WTC11 (cell line): ENCODE results near the gene MRGPRF. TPM values are rescaled to one million over a fixed set of nuclear protein-coding genes. Genes with fewer than 3 reads are reported as not detected.
"Not testable (repeated sequence)": the region's sequence is repeated elsewhere in the genome, so short reads cannot be mapped to it uniquely, and the experiment has no call there.

ENCODE experiments used
- ATAC-seq: fragments of 200-7000 bp; cut with Tn5 transposase; 2 replicates; pipeline ENCODE4 v1.10.0; 2021; ENCODE audit warnings: mild to moderate bottlenecking, moderate library complexity
- CTCF ChIA-PET: fragments of 300-600 bp; sonication (Branson Sonifier 250); formaldehyde crosslinking; loops from one replicate; lab custom pipeline; 2021; ENCODE audit warnings: antibody characterized with exemption; lab: Charles Lee
- POLR2A ChIA-PET: fragments of 350-600 bp; sonication (Branson Sonifier 250); formaldehyde crosslinking; loops from one replicate; lab custom pipeline; 2021; ENCODE audit warnings: antibody characterized with exemption; lab: Charles Lee
- DNase-seq: peaks from one replicate; pipeline ENCODE4 v3.0.0; 2021; ENCODE audit warnings: low spot score
- H3K27ac Mint-ChIP-seq: 2 replicates; pipeline ENCODE4 v1.8.0; 2021; ENCODE audit warnings: mixed read lengths
- H3K27me3 Mint-ChIP-seq: 2 replicates; pipeline ENCODE4 v1.8.0; 2021; ENCODE audit warnings: low read depth, mild to moderate bottlenecking, moderate library complexity, mixed read lengths
- H3K36me3 Mint-ChIP-seq: 2 replicates; pipeline ENCODE4 v1.8.0; 2021; ENCODE audit warnings: mixed read lengths
- H3K4me1 Mint-ChIP-seq: 2 replicates; pipeline ENCODE4 v1.8.0; 2022; ENCODE audit warnings: mixed read lengths
- H3K4me3 Mint-ChIP-seq: 2 replicates; pipeline ENCODE4 v1.8.0; 2021; ENCODE audit warnings: mild to moderate bottlenecking, moderate library complexity, mixed read lengths
- H3K9me3 Mint-ChIP-seq: 2 replicates; pipeline ENCODE4 v1.8.0; 2021; ENCODE audit warnings: mixed read lengths
- CBFB ChIP-seq: sonication (generic); formaldehyde crosslinking; IDR thresholded peaks from 2 replicates; pipeline ENCODE4 v1.8.1; 2022; ENCODE audit warnings: mild to moderate bottlenecking, low read depth, missing genetic modification reagents
- CREB1 ChIP-seq: sonication (generic); formaldehyde crosslinking; IDR thresholded peaks from 2 replicates; pipeline ENCODE4 v1.8.0; 2023; ENCODE audit warnings: mild to moderate bottlenecking, missing genetic modification reagents
- EMX1 ChIP-seq: fragments of 250-450 bp; sonication (Bioruptor Pico); IDR thresholded peaks from 2 replicates; pipeline ENCODE4 v1.8.0; 2021; ENCODE audit warnings: mild to moderate bottlenecking
- FOXJ3 ChIP-seq: sonication (generic); formaldehyde crosslinking; IDR thresholded peaks from 2 replicates; pipeline ENCODE4 v1.9.0; 2021; ENCODE audit warnings: missing genetic modification reagents, mild to moderate bottlenecking, borderline replicate concordance
- GRHL2 ChIP-seq: fragments of 250-450 bp; sonication (Bioruptor Pico); IDR thresholded peaks from 2 replicates; pipeline ENCODE4 v1.8.0; 2022; ENCODE audit warnings: mild to moderate bottlenecking, moderate library complexity; ENCODE audit not compliant: insufficient replicate concordance, severe bottlenecking
- KAT7 ChIP-seq: sonication (generic); formaldehyde crosslinking; IDR thresholded peaks from 2 replicates; pipeline ENCODE4 v1.8.1; 2023; ENCODE audit warnings: missing genetic modification reagents, mild to moderate bottlenecking, borderline replicate concordance
- MYBL2 ChIP-seq: sonication (generic); formaldehyde crosslinking; IDR thresholded peaks from 2 replicates; pipeline ENCODE4 v1.8.1; 2023; ENCODE audit warnings: mild to moderate bottlenecking, moderate library complexity, missing genetic modification reagents
- NFYB ChIP-seq: sonication (generic); formaldehyde crosslinking; conservative IDR thresholded peaks from 2 replicates; pipeline ENCODE4 v1.8.0; 2022; ENCODE audit warnings: low read depth, missing genetic modification reagents
- TCF7 ChIP-seq: sonication (generic); formaldehyde crosslinking; IDR thresholded peaks from 2 replicates; pipeline ENCODE4 v1.8.0; 2022; ENCODE audit warnings: mild to moderate bottlenecking, low read depth, missing genetic modification reagents, moderate library complexity
- TP53 ChIP-seq: sonication (generic); formaldehyde crosslinking; IDR thresholded peaks from 2 replicates; pipeline ENCODE4 v1.8.1; 2023; ENCODE audit warnings: mild to moderate bottlenecking, missing genetic modification reagents
- total RNA-seq: library from RNA; stranded (reverse); gene quantifications from 3 replicates; pipeline ENCODE4 v1.2.3, GENCODE V29; 2021
- TF ChIP-seq, protein P1 (sequence below): sonication (generic); formaldehyde crosslinking; IDR thresholded peaks from 2 replicates; pipeline ENCODE4 v1.8.1; 2023; ENCODE audit warnings: mild to moderate bottlenecking, missing genetic modification reagents
- TF ChIP-seq, protein P2 (sequence below): fragments of 250-450 bp; sonication (Bioruptor Pico); IDR thresholded peaks from 2 replicates; pipeline ENCODE4 v2.1.2; 2022; ENCODE audit warnings: mild to moderate bottlenecking, moderate library complexity
- TF ChIP-seq, protein P3 (sequence below): sonication (generic); formaldehyde crosslinking; IDR thresholded peaks from 2 replicates; pipeline ENCODE4 v1.8.0; 2022; ENCODE audit warnings: mild to moderate bottlenecking, missing genetic modification reagents
- TF ChIP-seq, protein P4 (sequence below): sonication (generic); formaldehyde crosslinking; IDR thresholded peaks from 2 replicates; pipeline ENCODE4 v1.8.1; 2023; ENCODE audit warnings: mild to moderate bottlenecking, missing genetic modification reagents, moderate library complexity
- TF ChIP-seq, protein P5 (sequence below): fragments of 200-600 bp; IDR thresholded peaks from 2 replicates; pipeline ENCODE4 v1.8.0; 2022; ENCODE audit warnings: antibody characterized with exemption
- TF ChIP-seq, protein P6 (sequence below): sonication (generic); formaldehyde crosslinking; IDR thresholded peaks from 2 replicates; pipeline ENCODE4 v1.8.1; 2023; ENCODE audit warnings: mild to moderate bottlenecking, missing genetic modification reagents, moderate library complexity

Gene MRGPRF
- total RNA-seq, 1 experiment from 2014 or later = 3.8 TPM

DNA sequence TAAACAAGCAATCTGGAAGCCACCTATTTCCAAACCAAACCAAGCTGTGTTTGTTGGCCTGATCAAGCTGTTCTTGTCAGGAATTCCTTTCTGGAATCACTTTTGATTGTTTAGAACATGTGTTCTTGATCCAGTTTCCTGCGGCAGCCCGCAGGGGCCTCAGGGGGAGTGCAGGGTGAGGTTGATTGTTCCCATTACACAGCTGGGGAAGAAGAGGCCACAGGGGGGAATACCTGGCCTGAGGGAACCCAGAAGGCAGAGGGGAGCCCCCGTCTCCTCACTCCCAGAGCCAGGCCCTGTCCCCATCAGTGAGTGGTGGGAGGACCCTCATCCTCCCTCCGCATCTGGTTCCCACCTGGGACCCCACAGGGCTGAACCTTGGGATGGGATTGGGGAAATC is 36.5 kb downstream of the MRGPRF start (continued):
- no peak for TF ChIP-seq CREB1 (CRISPR knock-in tag)
- TF ChIP-seq, protein P1, sequence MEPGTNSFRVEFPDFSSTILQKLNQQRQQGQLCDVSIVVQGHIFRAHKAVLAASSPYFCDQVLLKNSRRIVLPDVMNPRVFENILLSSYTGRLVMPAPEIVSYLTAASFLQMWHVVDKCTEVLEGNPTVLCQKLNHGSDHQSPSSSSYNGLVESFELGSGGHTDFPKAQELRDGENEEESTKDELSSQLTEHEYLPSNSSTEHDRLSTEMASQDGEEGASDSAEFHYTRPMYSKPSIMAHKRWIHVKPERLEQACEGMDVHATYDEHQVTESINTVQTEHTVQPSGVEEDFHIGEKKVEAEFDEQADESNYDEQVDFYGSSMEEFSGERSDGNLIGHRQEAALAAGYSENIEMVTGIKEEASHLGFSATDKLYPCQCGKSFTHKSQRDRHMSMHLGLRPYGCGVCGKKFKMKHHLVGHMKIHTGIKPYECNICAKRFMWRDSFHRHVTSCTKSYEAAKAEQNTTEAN (CRISPR knock-in tag) = no peak
- no peak for TF ChIP-seq TP53 (CRISPR knock-in tag)
- TF ChIP-seq, protein P2, sequence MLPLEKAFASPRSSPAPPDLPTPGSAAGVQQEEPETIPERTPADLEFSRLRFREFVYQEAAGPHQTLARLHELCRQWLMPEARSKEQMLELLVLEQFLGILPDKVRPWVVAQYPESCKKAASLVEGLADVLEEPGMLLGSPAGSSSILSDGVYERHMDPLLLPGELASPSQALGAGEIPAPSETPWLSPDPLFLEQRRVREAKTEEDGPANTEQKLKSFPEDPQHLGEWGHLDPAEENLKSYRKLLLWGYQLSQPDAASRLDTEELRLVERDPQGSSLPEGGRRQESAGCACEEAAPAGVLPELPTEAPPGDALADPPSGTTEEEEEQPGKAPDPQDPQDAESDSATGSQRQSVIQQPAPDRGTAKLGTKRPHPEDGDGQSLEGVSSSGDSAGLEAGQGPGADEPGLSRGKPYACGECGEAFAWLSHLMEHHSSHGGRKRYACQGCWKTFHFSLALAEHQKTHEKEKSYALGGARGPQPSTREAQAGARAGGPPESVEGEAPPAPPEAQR (CRISPR knock-in tag) = no peak
- no peak for TF ChIP-seq TCF7 (CRISPR knock-in tag)
- no peak for TF ChIP-seq CBFB (CRISPR knock-in tag)

DNA sequence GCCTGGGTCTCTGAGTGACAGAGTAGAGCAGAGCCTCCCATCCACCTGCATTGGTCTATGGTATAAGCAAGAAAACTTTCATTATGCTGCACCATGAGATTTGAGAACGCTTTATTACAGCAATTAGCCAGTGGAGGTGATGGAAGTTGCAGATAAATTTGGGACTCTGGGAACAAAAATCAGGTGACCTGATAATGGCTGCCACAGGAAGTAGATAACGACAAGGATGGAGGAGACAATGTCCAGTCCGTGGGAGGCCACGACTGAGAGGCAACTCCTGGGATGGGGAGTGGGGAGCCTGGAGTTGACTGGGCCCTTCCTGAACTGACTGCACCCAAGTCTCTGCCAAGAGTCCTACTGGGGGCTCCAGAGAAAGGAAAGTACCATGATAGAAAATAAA is 37.0 kb downstream of the MRGPRF start:
- H3K27me3 Mint-ChIP-seq = no peaks in the 10 kb centered on the region; the same call in 1 of the 2 replicates
- CTCF ChIA-PET = no interaction called here

DNA sequence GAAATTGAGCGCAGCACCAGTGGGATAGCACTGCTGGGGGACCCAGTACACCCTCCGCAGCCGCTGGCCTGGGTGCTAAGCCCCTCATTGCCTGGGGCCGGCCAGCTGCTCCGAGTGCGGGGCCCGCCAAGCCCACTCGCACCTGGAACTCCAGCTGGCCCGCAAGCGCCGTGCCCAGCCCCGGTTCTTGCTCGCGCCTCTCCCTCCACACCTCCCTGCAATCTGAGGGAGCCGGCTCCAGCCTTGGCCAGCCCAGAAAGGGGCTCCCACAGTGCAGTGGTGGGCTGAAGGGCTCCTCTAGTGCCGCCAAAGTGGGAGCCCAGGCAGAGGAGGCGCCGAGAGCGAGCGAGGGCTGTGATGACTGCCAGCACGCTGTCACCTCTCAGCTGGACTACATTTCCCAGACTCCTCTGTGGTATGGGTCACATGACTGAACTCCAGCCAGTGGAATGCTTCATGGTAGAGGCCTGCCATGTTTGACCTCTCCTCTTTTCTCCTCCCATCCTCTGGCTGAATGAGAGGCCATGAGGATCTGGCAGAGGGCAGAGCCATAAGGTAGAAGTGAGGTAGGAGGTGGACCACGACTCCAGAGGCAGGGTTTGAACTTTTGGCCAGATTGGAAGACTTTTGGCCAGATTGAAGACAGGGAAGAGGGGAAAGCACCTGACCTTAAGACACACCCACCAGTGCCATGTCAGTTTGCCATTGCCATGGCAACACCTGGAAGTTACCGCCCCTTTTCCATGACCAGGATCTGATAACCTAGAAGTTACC is 38.4 kb downstream of the MRGPRF start:
- Mint-ChIP-seq H3K4me1 (peaks cover 8% of the 10 kb centered on the region), H3K27me3 (no peaks in the 10 kb centered on the region), H3K9me3 (peaks cover 12% of the 10 kb centered on the region), H3K4me3 (no peak overlapping the region), H3K36me3 (peaks cover 6% of the 10 kb centered on the region), H3K27ac (peak overlapping the region; percentile 91; the same call in 1 of the 2 replicates)
- ATAC-seq (peak; percentile 91), DNase-seq (peak; percentile 19)
- TF ChIP-seq EMX1 (CRISPR knock-in tag) (no peak), GRHL2 (CRISPR knock-in tag) (no peak), NFYB (peak; percentile 4; the same call in 1 of the 2 replicates), KAT7 (no peak)
- TF ChIP-seq, protein P3, sequence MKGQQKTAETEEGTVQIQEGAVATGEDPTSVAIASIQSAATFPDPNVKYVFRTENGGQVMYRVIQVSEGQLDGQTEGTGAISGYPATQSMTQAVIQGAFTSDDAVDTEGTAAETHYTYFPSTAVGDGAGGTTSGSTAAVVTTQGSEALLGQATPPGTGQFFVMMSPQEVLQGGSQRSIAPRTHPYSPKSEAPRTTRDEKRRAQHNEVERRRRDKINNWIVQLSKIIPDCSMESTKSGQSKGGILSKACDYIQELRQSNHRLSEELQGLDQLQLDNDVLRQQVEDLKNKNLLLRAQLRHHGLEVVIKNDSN = peak; percentile 95
- TF ChIP-seq, protein P4, sequence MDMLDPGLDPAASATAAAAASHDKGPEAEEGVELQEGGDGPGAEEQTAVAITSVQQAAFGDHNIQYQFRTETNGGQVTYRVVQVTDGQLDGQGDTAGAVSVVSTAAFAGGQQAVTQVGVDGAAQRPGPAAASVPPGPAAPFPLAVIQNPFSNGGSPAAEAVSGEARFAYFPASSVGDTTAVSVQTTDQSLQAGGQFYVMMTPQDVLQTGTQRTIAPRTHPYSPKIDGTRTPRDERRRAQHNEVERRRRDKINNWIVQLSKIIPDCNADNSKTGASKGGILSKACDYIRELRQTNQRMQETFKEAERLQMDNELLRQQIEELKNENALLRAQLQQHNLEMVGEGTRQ (CRISPR knock-in tag) = peak; percentile 94
- CTCF ChIA-PET = interaction anchor here (0.6 to 2.4 kb wide), 3 partner anchors 24 to 643 kb away, joined by 3 to 6 read pairs (median 4); no protein-coding TSS in a partner anchor
- POLR2A ChIA-PET = no interaction called here

More for the DNA sequence above, 37.0 kb downstream of the MRGPRF start:
- no peak overlapping the region for H3K4me3 Mint-ChIP-seq
- TF ChIP-seq MYBL2 (CRISPR knock-in tag) (no peak), FOXJ3 (no peak)
- TF ChIP-seq, protein P5, sequence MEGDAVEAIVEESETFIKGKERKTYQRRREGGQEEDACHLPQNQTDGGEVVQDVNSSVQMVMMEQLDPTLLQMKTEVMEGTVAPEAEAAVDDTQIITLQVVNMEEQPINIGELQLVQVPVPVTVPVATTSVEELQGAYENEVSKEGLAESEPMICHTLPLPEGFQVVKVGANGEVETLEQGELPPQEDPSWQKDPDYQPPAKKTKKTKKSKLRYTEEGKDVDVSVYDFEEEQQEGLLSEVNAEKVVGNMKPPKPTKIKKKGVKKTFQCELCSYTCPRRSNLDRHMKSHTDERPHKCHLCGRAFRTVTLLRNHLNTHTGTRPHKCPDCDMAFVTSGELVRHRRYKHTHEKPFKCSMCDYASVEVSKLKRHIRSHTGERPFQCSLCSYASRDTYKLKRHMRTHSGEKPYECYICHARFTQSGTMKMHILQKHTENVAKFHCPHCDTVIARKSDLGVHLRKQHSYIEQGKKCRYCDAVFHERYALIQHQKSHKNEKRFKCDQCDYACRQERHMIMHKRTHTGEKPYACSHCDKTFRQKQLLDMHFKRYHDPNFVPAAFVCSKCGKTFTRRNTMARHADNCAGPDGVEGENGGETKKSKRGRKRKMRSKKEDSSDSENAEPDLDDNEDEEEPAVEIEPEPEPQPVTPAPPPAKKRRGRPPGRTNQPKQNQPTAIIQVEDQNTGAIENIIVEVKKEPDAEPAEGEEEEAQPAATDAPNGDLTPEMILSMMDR = no peak
- TF ChIP-seq, protein P6, sequence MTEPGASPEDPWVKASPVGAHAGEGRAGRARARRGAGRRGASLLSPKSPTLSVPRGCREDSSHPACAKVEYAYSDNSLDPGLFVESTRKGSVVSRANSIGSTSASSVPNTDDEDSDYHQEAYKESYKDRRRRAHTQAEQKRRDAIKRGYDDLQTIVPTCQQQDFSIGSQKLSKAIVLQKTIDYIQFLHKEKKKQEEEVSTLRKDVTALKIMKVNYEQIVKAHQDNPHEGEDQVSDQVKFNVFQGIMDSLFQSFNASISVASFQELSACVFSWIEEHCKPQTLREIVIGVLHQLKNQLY (CRISPR knock-in tag) = no peak
- TF ChIP-seq, all 79 proteins: peak for 0
- ATAC-seq (no peak), DNase-seq (peak; percentile 5)
- H3K9me3 Mint-ChIP-seq = peaks cover 12% of the 10 kb centered on the region
- POLR2A ChIA-PET = no interaction called here
- peaks cover 6% of the 10 kb centered on the region for H3K36me3 Mint-ChIP-seq
- H3K27ac Mint-ChIP-seq = no peak overlapping the region
- peaks cover 10% of the 10 kb centered on the region for H3K4me1 Mint-ChIP-seq

DNA sequence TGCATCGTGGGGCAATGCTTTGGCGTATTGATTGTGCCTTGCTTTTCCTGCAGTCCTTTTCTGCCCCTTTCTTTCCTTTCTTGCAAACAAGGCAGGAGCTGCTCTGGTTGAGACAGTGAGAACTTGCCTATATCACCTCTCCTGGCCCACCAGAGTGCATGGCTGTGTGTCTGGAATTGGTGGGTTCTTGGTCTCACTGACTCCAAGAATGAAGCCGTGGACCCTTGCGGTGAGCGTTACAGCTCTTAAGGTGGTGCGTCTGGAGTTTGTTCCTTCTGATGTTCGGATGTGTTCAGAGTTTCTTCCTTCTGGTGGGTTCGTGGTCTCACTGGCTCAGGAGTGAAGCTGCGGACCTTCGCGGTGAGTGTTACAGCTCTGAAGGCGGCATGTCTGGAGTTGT is 39.3 kb downstream of the MRGPRF start:
- H3K27me3 Mint-ChIP-seq, POLR2A ChIA-PET, H3K4me1 Mint-ChIP-seq, H3K36me3 Mint-ChIP-seq, H3K27ac Mint-ChIP-seq, ATAC-seq, H3K4me3 Mint-ChIP-seq: not testable (repeated sequence)
- CTCF ChIA-PET = interaction anchor here (1.5 to 2.4 kb wide), 2 partner anchors 23 to 71 kb away, joined by 4 to 6 read pairs; no protein-coding TSS in a partner anchor
- peak; percentile 5 for DNase-seq
- H3K9me3 Mint-ChIP-seq = peaks cover 12% of the 10 kb centered on the region
